ENCODE measurements around the gene IHH. TPM values are rescaled to one million over a fixed set of nuclear protein-coding genes. Genes with fewer than 3 reads are reported as not detected.

IHH gene
- total RNA-seq, 2 experiments from 2014 or later, result not detected

DNA sequence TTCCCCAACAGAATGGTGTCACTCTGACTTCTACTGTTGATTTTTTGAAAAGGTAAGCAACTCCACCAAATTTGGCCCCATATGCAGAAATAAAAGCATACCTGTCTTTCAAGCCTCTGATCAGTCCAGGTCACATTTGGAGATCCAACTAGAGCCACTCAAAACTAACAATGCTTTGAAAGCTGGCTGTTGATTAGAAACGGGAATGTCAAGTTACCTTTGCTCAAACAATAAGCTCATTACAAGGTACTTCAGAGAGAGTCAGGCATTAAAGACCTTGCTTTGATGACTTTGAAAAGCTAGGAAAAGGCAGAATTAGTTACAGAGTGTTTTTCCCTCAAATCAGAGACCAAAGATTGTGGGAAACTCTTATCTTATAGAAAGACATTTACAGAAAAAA lies 4.8 kb upstream of the IHH start:
- Mint-ChIP-seq H3K27ac (no peak overlapping the region), H3K4me3 (no peak overlapping the region), H3K9me3 (no peaks in the 10 kb centered on the region), H3K27me3 (peaks cover 38% of the 10 kb centered on the region), H3K36me3 (ENCODE audit: low read depth) (no peaks in the 10 kb centered on the region), H3K4me1 (ENCODE audit: low read depth) (no peaks in the 10 kb centered on the region)
- DNase-seq, result no peak
- TF ChIP-seq, protein P1, sequence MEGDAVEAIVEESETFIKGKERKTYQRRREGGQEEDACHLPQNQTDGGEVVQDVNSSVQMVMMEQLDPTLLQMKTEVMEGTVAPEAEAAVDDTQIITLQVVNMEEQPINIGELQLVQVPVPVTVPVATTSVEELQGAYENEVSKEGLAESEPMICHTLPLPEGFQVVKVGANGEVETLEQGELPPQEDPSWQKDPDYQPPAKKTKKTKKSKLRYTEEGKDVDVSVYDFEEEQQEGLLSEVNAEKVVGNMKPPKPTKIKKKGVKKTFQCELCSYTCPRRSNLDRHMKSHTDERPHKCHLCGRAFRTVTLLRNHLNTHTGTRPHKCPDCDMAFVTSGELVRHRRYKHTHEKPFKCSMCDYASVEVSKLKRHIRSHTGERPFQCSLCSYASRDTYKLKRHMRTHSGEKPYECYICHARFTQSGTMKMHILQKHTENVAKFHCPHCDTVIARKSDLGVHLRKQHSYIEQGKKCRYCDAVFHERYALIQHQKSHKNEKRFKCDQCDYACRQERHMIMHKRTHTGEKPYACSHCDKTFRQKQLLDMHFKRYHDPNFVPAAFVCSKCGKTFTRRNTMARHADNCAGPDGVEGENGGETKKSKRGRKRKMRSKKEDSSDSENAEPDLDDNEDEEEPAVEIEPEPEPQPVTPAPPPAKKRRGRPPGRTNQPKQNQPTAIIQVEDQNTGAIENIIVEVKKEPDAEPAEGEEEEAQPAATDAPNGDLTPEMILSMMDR (IDR thresholded peaks at IDR 0.05), result no peak
- POLR2A ChIA-PET, result no interaction called here
- intact Hi-C loops (cut with DNase I, micrococcal nuclease), result no loop called here
- CTCF ChIA-PET, result interaction anchor here (0.6 kb wide), 1 partner anchor 146 kb away, joined by 3 read pairs; no protein-coding TSS in a partner anchor
- peaks cover 6% of the 10 kb centered on the region for H3K4me1 ChIP-seq (ENCODE audit: insufficient read depth, low read length)
- ATAC-seq (ENCODE audit: poor library complexity), result no peak
- H3K27ac ChIP-seq (ENCODE audit: low read depth in 1 of 2, low read length in 2 of 2), result no peak overlapping the region
- no peak overlapping the region for H3K4me3 ChIP-seq (ENCODE audit: low read length)
- no peaks in the 10 kb centered on the region for H3K9me3 ChIP-seq (ENCODE audit: control insufficient read depth in 1 of 2, insufficient read depth in 1 of 2, low read length in 2 of 2)
- H3K36me3 ChIP-seq (ENCODE audit: insufficient read depth, low read length), result no peaks in the 10 kb centered on the region
- H3K27me3 ChIP-seq (ENCODE audit: control insufficient read depth in 1 of 2, insufficient read depth in 2 of 2, low read length in 2 of 2), result peaks cover 20 to 27% of the 10 kb centered on the region in 2 experiments

DNA sequence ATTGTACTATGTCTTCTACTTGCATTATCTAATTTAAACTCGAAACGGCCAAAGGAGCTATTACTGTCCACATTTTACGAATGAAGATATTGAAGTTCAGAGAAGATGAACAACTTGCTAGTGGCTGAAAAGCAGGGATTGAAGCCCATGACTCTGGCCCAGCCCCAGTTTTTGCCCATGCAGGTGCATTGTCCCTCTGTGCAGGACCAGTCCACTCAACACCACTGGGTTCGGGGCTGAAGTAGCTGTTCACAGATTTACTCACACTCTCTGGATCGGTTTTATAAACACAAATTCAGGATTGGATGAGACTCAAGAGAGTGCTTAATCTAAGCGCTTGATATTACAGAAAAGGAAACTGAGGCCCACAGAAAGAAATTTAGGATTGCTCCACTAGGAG lies 1.4 kb upstream of the IHH start:
- Mint-ChIP-seq H3K9me3 (no peaks in the 10 kb centered on the region), H3K4me3 (no peak overlapping the region), H3K4me1 (ENCODE audit: low read depth) (peaks cover 20% of the 10 kb centered on the region), H3K36me3 (ENCODE audit: low read depth) (no peaks in the 10 kb centered on the region), H3K27me3 (peaks cover 70% of the 10 kb centered on the region), H3K27ac (no peak overlapping the region)
- H3K4me3 ChIP-seq (ENCODE audit: low read length), result no peak overlapping the region
- ATAC-seq (ENCODE audit: poor library complexity), result no peak
- H3K36me3 ChIP-seq (ENCODE audit: insufficient read depth, low read length), result no peaks in the 10 kb centered on the region
- ChIA-PET POLR2A (no interaction called here), CTCF (no interaction called here)
- peaks cover 48 to 57% of the 10 kb centered on the region in 2 experiments for H3K27me3 ChIP-seq (ENCODE audit: control insufficient read depth in 1 of 2, insufficient read depth in 2 of 2, low read length in 2 of 2)
- no peak overlapping the region for H3K27ac ChIP-seq (ENCODE audit: low read depth in 1 of 2, low read length in 2 of 2)
- TF ChIP-seq, protein P1 (IDR thresholded peaks at IDR 0.05), result no peak
- DNase-seq, result no peak
- intact Hi-C loops (cut with DNase I, micrococcal nuclease), result no loop called here
- H3K9me3 ChIP-seq (ENCODE audit: control insufficient read depth in 1 of 2, insufficient read depth in 1 of 2, low read length in 2 of 2), result peaks cover 0 to 29% of the 10 kb centered on the region in 2 experiments
- H3K4me1 ChIP-seq (ENCODE audit: insufficient read depth, low read length), result peaks cover 38% of the 10 kb centered on the region

DNA sequence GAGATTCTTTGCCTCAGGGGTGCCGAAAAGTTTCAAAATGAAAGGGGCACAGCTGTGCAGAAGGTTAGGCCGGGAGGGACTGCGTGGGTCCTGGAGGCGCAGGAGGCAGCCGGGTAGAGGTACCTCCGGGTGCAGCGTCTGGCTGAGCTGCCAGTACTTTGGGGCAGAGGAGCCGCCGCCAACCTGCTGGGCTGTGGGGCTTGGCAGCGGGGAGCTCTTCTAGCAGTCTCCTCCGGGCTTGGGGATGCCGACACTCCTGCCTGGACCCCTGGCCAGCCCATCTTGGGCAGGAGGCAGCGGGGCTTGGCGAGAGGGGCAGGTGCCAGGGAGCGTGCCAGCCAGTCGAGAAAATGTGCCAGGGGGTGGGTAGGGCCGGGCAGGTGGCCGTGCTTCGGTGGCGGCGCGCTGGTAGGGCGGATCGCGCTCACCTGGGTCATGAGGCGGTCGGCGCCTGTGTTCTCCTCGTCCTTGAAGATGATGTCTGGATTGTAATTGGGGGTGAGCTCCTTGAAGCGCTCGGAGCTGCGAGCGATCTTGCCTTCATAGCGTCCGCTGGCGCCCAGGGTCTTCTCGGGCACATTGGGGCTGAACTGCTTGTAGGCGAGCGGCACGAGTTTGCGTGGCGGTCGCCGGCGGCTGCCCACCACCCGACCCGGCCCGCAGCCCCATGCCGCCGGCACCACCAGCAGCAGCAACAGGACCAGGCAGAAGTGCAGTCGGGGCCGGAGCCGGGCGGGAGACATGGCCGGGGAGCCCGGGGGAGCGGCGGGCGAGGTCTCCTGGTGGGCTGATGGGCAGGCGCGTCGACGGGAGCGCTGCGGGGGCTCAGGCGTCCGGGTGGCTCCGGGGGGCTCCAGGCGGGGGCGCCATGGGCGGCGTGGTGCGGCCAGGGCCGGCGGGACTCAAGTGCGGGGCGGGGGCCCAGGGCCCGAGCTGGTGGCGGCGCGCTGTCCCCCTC lies 717 bp downstream of the IHH start:
- no peak overlapping the region for H3K27ac Mint-ChIP-seq
- H3K9me3 Mint-ChIP-seq, result no peaks in the 10 kb centered on the region
- Histone ChIP-seq H3K4me3 (ENCODE audit: low read length) (no peak overlapping the region), H3K9me3 (ENCODE audit: control insufficient read depth in 1 of 2, insufficient read depth in 1 of 2, low read length in 2 of 2) (peaks cover 0 to 42% of the 10 kb centered on the region in 2 experiments), H3K36me3 (ENCODE audit: insufficient read depth, low read length) (no peaks in the 10 kb centered on the region), H3K27me3 (ENCODE audit: control insufficient read depth in 1 of 2, insufficient read depth in 2 of 2, low read length in 2 of 2) (peaks cover 61 to 77% of the 10 kb centered on the region in 2 experiments), H3K27ac (ENCODE audit: low read depth in 1 of 2, low read length in 2 of 2) (no peak overlapping the region), H3K4me1 (ENCODE audit: insufficient read depth, low read length) (peaks cover 38% of the 10 kb centered on the region)
- no peak for ATAC-seq (ENCODE audit: poor library complexity)
- TF ChIP-seq, protein P1 (IDR thresholded peaks at IDR 0.05), result no peak
- peak overlapping the region; percentile 67 for H3K4me3 Mint-ChIP-seq
- ChIA-PET CTCF (interaction anchor here (1.1 to 1.7 kb wide), 3 partner anchors 51 to 235 kb away, joined by 3 to 9 read pairs (median 4); no protein-coding TSS in a partner anchor), POLR2A (interaction anchor here (1.1 kb wide), 1 partner anchor 19 kb away, joined by 4 read pairs; the partner anchor contains the start of gene CFAP65)
- intact Hi-C loops (cut with DNase I, micrococcal nuclease), result loop anchor here (2.0 to 10.0 kb wide), 4 partner anchors 152 to 295 kb away; no protein-coding TSS in a partner anchor
- peak in 3 of 14 experiments; percentile 5 to 17 (median 13) for DNase-seq
- H3K36me3 Mint-ChIP-seq (ENCODE audit: low read depth), result no peaks in the 10 kb centered on the region
- H3K4me1 Mint-ChIP-seq (ENCODE audit: low read depth), result peaks cover 20% of the 10 kb centered on the region
- H3K27me3 Mint-ChIP-seq, result peaks cover 83% of the 10 kb centered on the region
